NCI-H748 (cell line): ENCODE data around the gene PPM1L.
"Not testable (repeated sequence)": the region's sequence is repeated elsewhere in the genome, so short reads cannot be mapped to it uniquely, and the experiment has no call there.

Experiments used
- DNase-seq: peaks from one replicate; lab custom pipeline; 2025; ENCODE audit not compliant: unreplicated experiment; lab: John Stamatoyannopoulos, UW

The PPM1L gene

DNA sequence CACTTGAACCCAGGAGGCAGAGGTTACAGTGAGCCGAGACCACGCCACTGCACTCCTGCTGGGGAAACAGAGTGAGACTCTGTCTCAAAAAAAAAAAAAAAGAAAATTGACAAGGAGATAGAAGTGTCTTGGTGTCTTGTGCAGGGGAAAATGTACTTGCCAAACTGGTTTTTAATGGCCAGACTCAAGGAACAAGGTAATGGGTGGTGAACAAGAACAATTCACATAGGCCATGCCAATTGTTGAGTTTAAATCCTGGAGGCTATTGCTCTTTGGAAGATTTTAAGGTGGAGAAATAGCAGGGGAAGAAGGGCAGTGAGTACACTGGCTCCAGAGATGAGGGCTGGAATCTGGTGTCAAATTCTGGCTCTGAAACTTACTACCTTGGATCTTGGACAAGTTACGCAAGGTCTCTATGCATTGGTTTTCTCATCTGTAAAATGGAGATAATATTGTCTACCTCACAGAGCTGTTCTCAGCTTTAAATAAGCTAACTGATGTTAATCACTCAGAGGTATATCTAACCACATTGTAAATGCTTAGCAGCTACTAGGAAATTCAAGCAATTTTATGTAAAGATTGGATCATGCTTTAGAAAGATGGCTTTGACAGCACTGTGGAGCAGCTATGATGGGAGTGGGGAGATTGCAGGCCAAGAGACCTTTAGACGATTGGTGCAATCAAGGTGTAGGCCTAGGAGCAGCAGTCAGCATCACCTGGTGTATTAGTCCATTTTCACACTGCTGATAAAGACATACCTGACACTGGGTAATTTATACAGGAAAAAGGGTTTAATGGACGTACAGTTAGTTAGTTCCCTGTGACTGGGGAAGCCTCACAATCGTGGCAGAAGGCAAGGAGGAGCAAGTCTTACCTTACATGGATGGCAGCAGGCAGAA, 270.8 kb downstream of the PPM1L start:
- no peak for DNase-seq

DNA sequence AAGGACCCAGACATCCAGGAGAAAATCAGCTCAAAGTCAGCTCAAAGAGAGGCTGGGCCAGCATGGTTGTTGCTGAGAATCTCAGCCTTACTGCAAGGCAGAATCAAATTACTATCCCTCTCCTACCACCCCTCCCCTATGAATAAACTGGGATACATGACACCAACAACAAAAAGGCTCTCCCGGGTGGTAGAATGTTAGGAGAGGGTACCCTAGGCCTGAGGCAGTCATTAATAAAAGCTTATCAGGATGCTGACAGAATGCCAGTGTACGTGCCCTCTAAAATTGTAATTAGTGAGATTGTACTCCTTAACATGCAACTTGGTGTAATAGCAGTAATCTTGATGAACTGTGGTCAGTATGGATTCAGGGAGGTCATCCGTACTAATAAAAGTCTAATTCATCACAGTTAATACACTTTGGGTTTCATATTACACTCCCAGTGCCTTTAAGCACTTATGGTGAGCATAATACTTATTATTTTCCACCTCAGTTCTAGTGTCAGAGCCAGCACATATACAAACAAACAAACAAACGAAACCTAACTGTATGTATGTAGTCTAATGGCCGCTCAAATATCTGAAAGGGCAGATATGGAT, 272.6 kb downstream of the PPM1L start:
- peak; percentile 6 for DNase-seq

DNA sequence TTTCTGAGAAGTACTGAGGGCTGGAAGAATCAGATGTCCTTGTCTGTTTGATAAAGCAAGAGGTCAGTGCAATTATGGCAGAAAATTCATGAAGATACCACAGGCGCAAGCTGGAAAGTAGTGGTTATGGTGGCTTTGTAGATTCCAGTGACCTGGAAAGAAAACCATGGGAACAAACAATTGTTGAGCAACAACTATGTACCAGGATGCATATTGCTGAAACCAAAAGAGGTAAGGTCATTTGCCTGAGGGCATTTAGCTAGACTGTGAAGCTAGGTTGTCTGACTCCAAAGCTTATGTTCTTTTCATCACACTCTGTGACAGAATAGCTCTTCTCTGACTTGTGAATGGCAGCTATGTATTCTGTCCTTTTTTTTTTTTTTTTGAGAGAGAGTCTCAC, 275.1 kb downstream of the PPM1L start:
- DNase-seq: no peak

DNA sequence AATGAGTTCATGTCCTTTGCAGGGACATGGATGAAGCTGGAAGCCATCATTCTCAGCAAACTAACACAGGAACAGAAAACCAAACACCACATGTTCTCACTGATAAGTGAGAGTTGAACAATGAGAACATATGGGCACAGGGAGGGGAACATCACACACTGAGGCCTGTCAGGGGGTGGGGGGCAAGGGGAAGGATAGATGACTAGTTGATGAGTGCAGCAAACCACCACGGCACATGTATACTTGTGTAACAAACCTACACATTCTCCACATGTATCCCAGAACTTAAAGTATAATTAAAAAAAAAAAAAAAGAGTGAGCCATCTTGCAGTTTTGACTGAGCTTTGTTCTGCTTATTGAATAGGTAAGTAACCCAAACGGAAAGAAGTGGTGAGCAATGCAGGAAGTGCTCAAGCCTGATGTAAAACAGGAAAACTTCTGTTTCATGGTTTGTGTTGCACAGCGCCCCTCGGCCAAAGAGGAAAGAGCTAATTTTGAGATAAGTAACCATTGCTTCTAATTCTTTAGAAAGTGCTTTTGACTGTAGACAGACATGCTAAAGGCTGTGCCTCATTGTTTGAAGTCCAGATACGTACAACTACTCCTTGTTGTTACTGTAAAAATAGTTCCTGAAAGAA, 279.0 kb downstream of the PPM1L start:
- DNase-seq: not testable (repeated sequence)

DNA sequence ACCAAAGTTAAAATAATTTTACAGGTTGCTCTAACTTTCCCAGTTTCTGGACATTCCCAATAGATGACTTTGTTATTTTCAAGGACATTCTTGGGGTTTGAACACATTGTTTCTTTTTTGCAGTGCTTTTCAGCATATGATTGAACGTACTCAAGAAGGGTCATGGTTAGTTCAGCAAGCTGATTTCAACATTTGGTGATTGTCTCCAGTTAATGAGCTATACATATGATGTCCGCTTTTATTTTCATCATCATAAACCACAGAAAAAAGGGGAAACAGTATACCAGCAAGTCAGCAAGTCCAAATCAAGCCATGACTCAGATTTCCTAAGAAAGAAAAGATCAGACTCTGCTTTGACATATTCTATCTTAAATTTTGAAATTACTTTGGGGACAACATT, 279.7 kb downstream of the PPM1L start:
- DNase-seq: no peak

DNA sequence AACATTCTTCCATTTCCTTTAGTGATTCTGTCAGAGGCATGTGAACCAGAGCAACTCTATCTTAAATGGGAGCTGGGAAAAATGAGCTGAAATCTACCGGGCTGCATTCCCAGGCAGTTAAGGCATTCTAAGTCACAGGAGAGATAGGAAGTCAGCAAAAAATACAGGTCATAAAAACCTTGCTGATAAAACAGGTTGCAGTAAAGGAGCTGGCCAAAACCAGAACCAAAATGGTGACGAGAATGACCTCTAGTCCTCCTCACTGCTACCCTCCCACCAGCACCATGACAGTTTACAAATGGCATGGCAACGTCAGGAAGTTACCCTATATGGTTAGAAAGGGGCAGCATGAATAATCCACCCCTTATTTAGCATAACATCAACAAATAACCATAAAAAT, 282.7 kb downstream of the PPM1L start:
- no peak for DNase-seq

DNA sequence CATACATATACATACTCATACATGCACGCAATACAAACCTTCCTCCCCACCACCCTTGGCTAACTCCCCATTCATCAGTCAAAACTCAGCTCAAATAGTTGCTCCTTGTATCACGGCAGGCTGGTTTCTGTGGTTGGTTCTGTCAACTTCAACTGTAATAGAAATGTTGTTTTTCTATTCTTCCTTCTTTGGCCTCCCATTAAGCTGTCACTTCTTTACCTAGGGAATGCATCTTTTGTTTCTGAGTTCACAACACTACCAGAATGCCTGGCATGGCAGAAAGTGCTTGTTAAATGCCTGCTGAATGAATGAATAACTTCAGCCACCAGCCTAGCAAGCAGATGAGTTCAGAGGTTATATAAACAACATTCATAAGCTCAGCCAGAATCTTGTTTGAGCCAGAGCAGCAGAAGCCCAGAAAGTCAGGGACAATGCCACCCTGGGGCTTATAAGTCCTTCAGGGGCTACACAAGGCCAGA, 286.0 kb downstream of the PPM1L start:
- DNase-seq: no peak

DNA sequence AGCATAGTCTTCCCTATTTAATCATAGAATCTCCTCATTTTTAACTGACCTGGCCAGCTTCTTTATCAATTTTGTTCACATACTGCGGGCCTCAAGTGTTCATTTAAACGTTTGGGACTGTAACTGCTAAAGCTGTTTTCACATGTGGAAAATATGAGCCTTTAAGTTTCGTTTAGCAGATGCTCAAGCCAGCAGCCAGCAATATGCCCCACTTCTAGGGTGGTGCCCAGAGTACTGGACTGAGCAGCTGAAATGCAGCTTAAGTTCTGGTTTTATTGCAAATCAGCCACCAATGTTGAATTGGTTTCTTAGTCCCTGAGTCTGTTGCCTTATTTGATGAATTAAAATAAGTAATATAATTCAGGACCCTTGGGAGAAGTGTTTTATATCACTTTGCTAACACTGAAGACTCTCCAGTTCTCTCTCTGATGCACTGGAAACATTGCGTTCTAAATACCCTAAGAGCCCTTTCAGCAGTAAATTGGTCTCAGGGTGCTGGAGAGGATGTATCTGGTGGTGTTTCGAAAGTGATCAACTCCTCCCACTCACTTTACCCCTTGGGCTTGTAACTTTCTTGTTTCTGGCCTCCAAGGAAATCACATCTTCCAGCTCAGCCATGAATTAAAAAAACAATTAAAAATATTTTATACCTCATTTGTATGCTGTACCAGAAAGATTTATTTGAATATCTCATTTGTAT, 287.5 kb downstream of the PPM1L start:
- no peak for DNase-seq

DNA sequence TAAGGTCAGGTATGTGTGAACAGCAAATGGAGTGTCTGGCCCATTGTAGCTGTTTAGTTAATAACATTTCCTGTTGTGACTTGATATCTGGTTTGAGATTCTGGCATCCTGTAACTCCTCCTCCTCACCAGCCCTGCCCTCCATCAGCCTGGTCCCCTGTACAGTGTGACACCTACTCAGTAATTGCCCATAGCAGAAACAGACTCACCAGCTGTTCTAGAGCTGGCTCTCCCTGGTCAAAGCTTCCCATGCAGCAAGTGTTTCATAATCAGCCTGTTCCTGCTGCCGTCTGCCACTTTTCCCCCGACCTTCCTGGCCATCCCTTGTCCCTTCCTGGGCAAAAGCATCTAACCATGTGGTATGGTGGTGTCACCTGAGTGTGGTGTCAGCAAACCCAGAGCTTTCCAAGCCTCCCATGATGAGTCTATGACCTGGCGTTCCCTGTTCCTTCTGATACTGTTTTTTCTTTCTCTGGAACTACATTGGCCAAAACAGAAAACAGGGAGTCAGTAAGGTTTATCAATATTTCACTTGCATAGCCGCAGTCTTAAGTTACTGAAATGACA, 293.7 kb downstream of the PPM1L start:
- DNase-seq: no peak

DNA sequence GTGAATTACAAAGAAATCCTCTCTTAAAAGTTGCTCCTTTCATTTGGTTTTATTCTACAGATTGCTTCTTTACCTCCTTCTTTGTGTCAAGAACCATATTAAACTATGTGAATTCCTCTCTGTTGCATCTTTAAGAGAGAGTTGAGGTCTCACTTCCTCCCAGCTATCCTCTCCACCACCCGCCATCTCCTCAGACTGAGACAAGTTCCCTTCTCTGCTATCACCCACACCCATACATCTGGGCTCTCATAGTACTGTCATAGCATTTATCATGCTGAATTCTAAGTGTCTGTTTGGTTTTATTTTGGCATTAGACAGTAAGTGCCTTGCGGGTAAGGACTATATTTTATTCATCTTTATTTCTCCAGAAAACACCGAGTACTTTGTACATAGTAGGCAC, 294.9 kb downstream of the PPM1L start:
- no peak for DNase-seq

DNA sequence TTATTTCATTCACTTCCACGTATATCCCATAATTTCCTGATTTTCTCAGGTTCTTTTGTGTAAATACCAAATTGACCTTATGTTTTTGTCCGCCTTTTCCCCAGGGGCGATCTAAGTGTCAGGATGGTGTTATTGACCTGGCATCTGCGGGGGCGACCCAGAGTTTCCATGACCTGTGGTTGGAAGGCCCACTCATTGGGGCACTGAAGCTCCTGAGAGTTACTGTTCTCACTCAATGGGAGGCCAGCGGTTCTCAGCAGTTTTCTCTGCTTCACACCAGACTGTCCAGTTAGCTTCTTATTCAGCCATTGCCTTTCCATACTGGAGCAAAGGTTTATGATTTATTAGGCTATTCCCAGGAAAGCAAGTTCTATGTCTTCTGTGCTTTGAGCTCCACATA, 295.8 kb downstream of the PPM1L start:
- no peak for DNase-seq

DNA sequence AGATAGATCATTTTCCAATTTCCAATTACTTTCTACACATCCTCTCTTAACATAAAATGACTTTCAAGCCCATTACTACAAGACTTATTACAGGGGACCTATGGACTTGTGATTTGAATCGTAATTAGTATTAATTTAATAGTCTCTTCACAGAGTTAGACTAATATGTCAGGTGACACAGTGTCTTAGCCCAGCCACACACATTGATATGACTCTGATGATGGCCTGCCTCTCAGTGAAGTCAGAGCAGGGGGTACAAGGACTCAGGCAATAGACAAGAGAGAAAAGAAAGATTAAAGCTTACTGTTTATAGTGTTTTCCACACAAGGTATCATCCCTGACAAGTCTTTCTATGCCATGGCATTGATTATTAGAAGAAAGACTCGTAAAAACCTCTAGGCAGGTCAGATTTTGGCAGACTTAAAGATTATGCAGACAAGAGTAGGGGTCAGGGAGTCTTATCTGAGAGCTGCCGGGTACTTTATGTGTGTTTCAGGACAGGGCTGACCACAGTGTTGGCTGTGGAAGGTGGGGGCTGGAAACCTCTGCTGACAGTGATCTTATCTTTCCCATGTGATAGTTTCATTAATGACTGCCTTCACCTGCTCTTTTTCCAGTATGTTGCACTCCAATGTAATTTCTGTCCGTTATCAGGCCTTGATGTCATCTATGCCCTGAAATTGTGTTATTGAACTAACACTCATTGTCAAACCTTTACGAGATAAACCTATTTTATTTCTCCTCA, 299.0 kb downstream of the PPM1L start:
- no peak for DNase-seq

DNA sequence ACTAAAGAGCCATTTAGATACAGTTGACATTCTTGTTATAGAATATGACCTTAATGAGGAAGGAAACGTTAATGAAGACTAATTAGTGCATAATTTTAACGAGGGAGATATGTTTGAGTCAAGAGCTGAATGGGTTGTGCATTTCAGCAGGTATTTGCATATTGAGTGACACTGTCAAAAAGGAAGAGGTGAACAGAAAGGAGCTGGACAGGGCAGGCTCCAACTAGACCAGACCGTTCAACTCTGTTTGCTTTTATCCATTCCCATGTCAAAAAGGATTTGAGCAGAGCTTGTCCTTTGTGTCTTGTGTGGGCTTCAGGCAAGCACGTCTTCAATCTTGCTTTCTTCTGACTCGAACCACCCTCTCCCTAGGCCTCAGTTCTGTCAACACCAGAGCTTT, 308.4 kb downstream of the PPM1L start:
- no peak for DNase-seq

DNA sequence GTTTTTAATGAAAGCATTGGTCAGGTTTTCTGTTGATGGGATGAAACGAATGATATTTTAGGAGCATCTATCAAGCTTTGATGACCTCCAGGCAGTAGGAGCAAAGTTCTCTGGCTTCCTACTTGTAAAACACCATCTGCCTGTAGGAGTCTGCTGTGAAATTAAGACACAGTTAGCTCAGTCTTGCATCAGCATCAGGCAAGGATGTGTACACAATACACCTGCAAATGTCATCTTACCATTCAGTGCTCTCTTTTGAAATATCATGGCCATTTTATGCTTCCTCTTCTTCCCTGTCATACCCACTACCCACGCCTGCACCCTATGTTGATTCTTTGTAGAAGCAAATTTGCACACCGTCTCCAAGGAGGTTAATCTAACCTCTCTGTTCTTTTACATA, 310.9 kb downstream of the PPM1L start:
- DNase-seq: no peak

DNA sequence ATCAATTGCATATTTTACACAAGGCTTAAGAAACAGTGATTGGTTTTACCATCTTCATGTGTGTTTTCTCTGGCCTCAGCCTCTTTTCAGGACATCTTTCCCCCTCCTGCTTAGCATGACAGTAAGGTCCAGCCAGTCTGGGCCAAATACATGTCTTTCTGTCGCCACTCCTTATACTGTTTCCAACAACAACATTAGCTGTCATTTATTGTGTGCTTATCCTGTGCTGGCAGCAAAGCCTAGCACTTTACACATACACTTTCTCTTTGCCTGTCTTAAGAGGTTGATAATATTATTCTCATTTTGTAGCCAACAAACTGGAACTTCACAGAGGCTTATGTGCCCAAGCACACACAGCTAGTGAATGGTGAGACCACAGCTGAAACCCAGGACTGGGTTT, 311.3 kb downstream of the PPM1L start:
- no peak for DNase-seq

DNA sequence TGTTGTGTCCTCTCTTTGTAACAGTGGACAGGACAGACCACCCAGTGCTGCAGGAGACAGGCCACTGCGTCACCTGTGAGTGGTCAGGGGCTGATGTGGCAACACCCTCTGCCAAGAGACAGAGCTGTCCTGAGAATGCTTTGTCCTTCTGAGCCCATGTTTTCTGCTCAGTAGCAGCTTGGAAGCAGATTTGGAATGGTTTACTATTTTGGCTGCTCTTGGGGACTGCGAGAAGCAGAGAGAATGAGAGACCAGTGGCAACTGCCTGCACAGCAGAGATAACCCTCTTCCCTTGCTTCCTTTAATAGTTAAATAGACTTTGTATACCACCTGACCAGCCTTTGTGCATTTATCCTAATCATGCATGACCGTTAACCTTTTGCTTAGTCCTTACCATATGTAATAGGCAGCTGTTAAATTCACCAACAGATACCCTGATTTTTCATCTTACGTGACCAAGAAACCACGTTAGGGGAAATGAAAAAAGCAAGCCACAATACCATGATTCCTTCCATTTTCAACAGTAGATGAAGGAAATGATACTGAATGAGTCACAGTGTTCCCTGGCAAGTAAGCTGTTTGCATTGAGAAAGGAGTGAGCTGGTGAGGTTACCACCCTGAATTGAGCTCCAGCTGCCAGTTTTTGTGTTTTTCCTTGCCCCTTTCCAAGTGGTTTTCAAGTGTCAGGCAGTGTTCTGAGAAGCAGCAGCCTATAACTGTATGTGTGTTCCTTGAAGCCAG, 313.6 kb downstream of the PPM1L start:
- DNase-seq: no peak

DNA sequence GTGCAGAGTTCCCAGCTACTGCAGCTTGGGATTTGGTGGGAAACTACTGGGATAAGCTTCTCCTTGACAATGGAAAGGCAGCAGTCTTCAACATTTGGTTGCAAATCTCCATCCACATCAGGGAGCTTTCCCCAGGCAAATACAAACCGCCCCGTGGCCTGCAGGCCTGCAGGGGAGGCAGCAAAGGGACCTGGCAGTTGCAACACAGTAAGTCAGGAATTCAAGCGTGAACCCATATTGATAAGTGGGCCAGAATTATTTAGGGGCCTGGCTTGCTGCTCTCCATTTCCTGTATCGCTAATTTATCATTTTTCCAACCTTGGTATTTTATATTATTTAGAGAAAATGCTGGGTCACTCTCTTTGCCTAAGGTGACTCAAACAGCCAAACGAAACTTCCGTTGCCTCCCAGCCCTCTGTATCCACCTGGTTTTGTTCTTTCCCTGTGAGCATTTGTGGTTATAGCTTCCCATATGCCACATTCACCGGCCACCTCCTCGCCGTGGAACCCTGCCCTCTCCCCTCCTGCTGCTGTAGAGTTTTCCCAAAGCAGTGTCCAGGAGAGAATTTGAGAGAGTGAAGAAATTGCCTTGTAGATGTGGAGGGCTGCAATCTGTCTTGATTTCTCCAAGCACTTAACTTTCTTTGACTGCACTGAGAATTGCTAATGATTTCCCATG, 314.4 kb downstream of the PPM1L start:
- DNase-seq: no peak

DNA sequence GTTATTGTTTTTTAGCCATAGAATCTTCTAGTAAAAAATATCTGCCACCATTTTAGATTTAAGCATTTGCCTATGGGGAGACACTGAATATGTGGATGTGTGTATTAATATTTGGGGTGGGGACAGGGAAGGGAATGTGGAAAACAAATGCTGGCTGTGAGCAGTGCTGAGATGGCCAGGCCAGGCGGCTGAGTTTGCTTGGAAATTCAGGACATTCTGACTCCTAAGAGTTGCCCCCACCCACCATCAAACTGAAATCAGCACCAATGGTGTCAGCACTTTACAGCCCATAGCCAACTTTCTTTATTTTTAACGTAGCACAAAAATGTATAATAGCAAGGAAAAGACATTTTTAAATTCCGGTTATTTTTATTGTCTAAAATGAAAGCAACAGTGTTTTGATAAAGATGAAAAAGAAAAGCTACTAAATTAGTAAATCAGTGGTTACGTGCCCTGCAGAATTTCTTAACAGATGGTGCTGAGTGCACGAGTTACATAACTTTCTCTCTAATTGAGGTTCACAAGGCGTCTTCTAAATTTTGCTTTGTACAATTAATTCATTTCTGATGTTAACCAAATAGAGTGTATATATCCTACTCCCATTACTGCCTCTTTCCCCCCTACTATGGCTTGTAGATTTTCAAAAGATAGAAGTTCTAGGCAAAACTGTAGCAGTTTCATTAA, 315.1 kb downstream of the PPM1L start:
- no peak for DNase-seq

DNA sequence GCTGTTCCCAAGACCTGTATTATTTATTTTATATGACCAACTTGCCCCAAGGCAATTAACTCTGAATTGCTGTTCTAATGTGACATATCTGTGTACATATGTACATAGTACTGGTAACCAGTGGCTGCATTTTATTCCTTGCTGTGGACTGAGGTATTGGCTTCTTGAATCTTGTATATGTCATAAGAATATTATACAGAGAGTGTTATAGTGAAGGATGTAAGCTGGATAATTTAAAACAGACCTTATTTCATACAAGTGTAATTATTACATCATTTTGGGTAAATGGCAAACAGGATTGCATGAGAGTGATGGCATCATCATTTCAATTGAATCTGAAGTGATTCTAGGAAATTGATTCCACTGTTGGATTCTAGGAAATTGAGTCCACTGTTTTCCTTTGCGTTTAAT, 316.2 kb downstream of the PPM1L start:
- no peak for DNase-seq
